ENCODE results near the gene HHIPL1.

HHIPL1 gene

GRCh38 chr14:99674776-99675381 lies 29.9 kb downstream of the HHIPL1 start:
- DNase-seq (ENCODE audit: low read depth): no peak
- no peak overlapping the region for H3K4me3 ChIP-seq (ENCODE audit: low read depth, low read length)
- TF ChIP-seq CTCF (IDR thresholded peaks at IDR 0.05; ENCODE audit: insufficient read depth, low read depth, low read length, missing control alignments): no peak

GRCh38 chr14:99675382-99675835 lies 30.5 kb downstream of the HHIPL1 start:
- no peak overlapping the region for H3K4me3 ChIP-seq (ENCODE audit: low read depth, low read length)
- no peak for TF ChIP-seq CTCF (IDR thresholded peaks at IDR 0.05; ENCODE audit: insufficient read depth, low read depth, low read length, missing control alignments)
- no peak for DNase-seq (ENCODE audit: low read depth)

- TF ChIP-seq CTCF (IDR thresholded peaks at IDR 0.05; ENCODE audit: insufficient read depth, low read depth, low read length, missing control alignments): no peak
- no peak for DNase-seq (ENCODE audit: low read depth)
- H3K4me3 ChIP-seq (ENCODE audit: low read depth, low read length): no peak overlapping the region
Measured at GRCh38 chr14:99675951-99676350, 31.0 kb downstream of the HHIPL1 start.

- H3K4me3 ChIP-seq (ENCODE audit: low read depth, low read length): no peak overlapping the region
- no peak for DNase-seq (ENCODE audit: low read depth)
- TF ChIP-seq CTCF (IDR thresholded peaks at IDR 0.05; ENCODE audit: insufficient read depth, low read depth, low read length, missing control alignments): no peak
Measured at GRCh38 chr14:99676657-99677056, 31.7 kb downstream of the HHIPL1 start.

- no peak for DNase-seq (ENCODE audit: low read depth)
Measured at GRCh38 chr14:99677231-99678140, 32.6 kb downstream of the HHIPL1 start.

GRCh38 chr14:99678198-99678597 lies 33.3 kb downstream of the HHIPL1 start:
- DNase-seq (ENCODE audit: low read depth): no peak
- TF ChIP-seq CTCF (IDR thresholded peaks at IDR 0.05; ENCODE audit: insufficient read depth, low read depth, low read length, missing control alignments): no peak

More at GRCh38 chr14:99677231-99678140, 32.6 kb downstream of the HHIPL1 start:
- no peak overlapping the region for H3K4me3 ChIP-seq (ENCODE audit: low read depth, low read length)
- no peak for TF ChIP-seq CTCF (IDR thresholded peaks at IDR 0.05; ENCODE audit: insufficient read depth, low read depth, low read length, missing control alignments)

More at GRCh38 chr14:99678198-99678597, 33.3 kb downstream of the HHIPL1 start:
- no peak overlapping the region for H3K4me3 ChIP-seq (ENCODE audit: low read depth, low read length)

All from GM12865 (cell line).